HepG2 (cell line): ENCODE measurements around the gene MSMP. TPM values are rescaled to one million over a fixed set of nuclear protein-coding genes. Genes with fewer than 3 reads are reported as not detected.

Experiments used
- KLF9 ChIP-seq: IDR thresholded peaks from 2 replicates; pipeline ENCODE4 v1.6.1; 2016; ENCODE audit warnings: low read depth
- RERE ChIP-seq: IDR thresholded peaks from 2 replicates; pipeline ENCODE4 v1.6.1; 2016; ENCODE audit warnings: low read depth, missing genetic modification reagents, missing compliant biosample characterization
- polyA plus RNA-seq, 8 experiments: library from polyadenylated mRNA; depleted of rRNA in 3 of 8; stranded (reverse) in 7 of 8; unstranded in 1 of 8; fragments of >200 nt; fragmentation: Illumina TruSeq in 4 of 8; extraction: Trizol in 4 of 8; gene quantifications; 2 replicates each; pipeline versions ENCODE4 v1.2.1 to v1.2.3, GENCODE V29; 2011 to 2016; ENCODE audit warnings: low read depth in 4 of 8, missing spikeins in 1 of 8, mixed read lengths in 1 of 8; ENCODE audit not compliant: insufficient read depth in 1 of 8
- total RNA-seq, 5 experiments: library from RNA; depleted of rRNA; stranded (reverse); fragments of >200 nt; fragmentation: Illumina TruSeq; extraction: Trizol; gene quantifications; 2 replicates each; pipeline ENCODE4 v1.2.3, GENCODE V29; 2016; ENCODE audit warnings: low read depth in 1 of 5
- TF ChIP-seq, protein P1 (sequence below): sonication (generic); formaldehyde crosslinking; IDR thresholded peaks from 2 replicates; pipeline ENCODE4 v1.5.1; 2020; ENCODE audit warnings: missing genetic modification reagents, mild to moderate bottlenecking, borderline replicate concordance
- TF ChIP-seq, protein P2 (sequence below): sonication (generic); formaldehyde crosslinking; IDR thresholded peaks from 2 replicates; pipeline ENCODE4 v1.4.0; 2020; ENCODE audit warnings: missing genetic modification reagents

The MSMP gene
- total and polyA plus RNA-seq, 2 of the 13 experiments (the other 11 are each of a cell fraction or from before 2014, with no cell fraction given) = 0.24 to 0.46 TPM

GRCh38 chr9:35748858-35749514 lies 5.1 kb downstream of the MSMP start, which contains the start of the genes GBA2 and RGP1 (continued):
- TF ChIP-seq RERE (CRISPR knock-in tag) (no peak), KLF9 (CRISPR knock-in tag) (no peak)
- TF ChIP-seq, protein P1, sequence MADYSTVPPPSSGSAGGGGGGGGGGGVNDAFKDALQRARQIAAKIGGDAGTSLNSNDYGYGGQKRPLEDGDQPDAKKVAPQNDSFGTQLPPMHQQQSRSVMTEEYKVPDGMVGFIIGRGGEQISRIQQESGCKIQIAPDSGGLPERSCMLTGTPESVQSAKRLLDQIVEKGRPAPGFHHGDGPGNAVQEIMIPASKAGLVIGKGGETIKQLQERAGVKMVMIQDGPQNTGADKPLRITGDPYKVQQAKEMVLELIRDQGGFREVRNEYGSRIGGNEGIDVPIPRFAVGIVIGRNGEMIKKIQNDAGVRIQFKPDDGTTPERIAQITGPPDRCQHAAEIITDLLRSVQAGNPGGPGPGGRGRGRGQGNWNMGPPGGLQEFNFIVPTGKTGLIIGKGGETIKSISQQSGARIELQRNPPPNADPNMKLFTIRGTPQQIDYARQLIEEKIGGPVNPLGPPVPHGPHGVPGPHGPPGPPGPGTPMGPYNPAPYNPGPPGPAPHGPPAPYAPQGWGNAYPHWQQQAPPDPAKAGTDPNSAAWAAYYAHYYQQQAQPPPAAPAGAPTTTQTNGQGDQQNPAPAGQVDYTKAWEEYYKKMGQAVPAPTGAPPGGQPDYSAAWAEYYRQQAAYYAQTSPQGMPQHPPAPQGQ (CRISPR knock-in tag) = no peak
- TF ChIP-seq, protein P2, sequence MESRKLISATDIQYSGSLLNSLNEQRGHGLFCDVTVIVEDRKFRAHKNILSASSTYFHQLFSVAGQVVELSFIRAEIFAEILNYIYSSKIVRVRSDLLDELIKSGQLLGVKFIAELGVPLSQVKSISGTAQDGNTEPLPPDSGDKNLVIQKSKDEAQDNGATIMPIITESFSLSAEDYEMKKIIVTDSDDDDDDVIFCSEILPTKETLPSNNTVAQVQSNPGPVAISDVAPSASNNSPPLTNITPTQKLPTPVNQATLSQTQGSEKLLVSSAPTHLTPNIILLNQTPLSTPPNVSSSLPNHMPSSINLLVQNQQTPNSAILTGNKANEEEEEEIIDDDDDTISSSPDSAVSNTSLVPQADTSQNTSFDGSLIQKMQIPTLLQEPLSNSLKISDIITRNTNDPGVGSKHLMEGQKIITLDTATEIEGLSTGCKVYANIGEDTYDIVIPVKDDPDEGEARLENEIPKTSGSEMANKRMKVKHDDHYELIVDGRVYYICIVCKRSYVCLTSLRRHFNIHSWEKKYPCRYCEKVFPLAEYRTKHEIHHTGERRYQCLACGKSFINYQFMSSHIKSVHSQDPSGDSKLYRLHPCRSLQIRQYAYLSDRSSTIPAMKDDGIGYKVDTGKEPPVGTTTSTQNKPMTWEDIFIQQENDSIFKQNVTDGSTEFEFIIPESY (CRISPR knock-in tag) = 0 out of 2 replicates have a peak, but pooled peaks have one; percentile 20
